IMR-90 (cell line): ENCODE data around the gene DGKQ.

Experiments used
- BHLHE40 ChIP-seq: fragments of 150-350 bp; IDR thresholded peaks from 2 replicates; pipeline ENCODE4 v1.6.1; 2016; ENCODE audit warnings: mild to moderate bottlenecking, low read depth, low read length
- POLR2A ChIP-seq: IDR thresholded peaks from 2 replicates; pipeline ENCODE4 v1.6.1; 2012; ENCODE audit warnings: mild to moderate bottlenecking, low read depth, low read length
- RAD21 ChIP-seq: IDR thresholded peaks from 2 replicates; pipeline ENCODE4 v1.6.1; 2012; ENCODE audit warnings: low read length, improper control_type of control experiment
- TF ChIP-seq, protein P1 (sequence below): conservative IDR thresholded peaks from 2 replicates; pipeline ENCODE4 v1.5.1; 2012; ENCODE audit warnings: mild to moderate bottlenecking, low read depth, low read length, improper control_type of control experiment

- TF ChIP-seq, protein P1, sequence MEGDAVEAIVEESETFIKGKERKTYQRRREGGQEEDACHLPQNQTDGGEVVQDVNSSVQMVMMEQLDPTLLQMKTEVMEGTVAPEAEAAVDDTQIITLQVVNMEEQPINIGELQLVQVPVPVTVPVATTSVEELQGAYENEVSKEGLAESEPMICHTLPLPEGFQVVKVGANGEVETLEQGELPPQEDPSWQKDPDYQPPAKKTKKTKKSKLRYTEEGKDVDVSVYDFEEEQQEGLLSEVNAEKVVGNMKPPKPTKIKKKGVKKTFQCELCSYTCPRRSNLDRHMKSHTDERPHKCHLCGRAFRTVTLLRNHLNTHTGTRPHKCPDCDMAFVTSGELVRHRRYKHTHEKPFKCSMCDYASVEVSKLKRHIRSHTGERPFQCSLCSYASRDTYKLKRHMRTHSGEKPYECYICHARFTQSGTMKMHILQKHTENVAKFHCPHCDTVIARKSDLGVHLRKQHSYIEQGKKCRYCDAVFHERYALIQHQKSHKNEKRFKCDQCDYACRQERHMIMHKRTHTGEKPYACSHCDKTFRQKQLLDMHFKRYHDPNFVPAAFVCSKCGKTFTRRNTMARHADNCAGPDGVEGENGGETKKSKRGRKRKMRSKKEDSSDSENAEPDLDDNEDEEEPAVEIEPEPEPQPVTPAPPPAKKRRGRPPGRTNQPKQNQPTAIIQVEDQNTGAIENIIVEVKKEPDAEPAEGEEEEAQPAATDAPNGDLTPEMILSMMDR: no peak
- TF ChIP-seq RAD21: no peak
- no peak for TF ChIP-seq BHLHE40
- no peak for TF ChIP-seq POLR2A
Observed at GRCh38 chr4:910366-911091, 62.8 kb downstream of the DGKQ start.
